HL-60 (cell line): Measurements from ENCODE around the gene CALN1.

Experiments used
- DNase-seq, 2 experiments: peaks; one replicate each; pipeline ENCODE4 v3.0.0-alpha.2; 2010 to 2020; ENCODE audit warnings: low read depth in 1 of 2, low spot score in 1 of 2
- H3K27ac ChIP-seq: fragments of 250-450 bp; sonication (Bioruptor Pico); replicated peaks from 2 replicates; pipeline ENCODE4 v1.5.1; 2020; ENCODE audit warnings: mild to moderate bottlenecking, moderate library complexity
- H3K27me3 ChIP-seq: fragments of 250-450 bp; sonication (Bioruptor Pico); 2 replicates; pipeline ENCODE4 v1.5.1; 2021; ENCODE audit warnings: mild to moderate bottlenecking, moderate library complexity; ENCODE audit not compliant: insufficient read depth, poor library complexity, severe bottlenecking
- H3K4me3 ChIP-seq: replicated peaks from 2 replicates; pipeline ENCODE4 v1.5.1; 2011; ENCODE audit warnings: mild to moderate bottlenecking, control low read depth, low read length; ENCODE audit not compliant: insufficient read depth
- GABPA ChIP-seq: IDR thresholded peaks from 2 replicates; pipeline ENCODE4 v1.6.1; 2012; ENCODE audit warnings: low read depth
- POLR2AphosphoS5 ChIP-seq: IDR thresholded peaks from 2 replicates; pipeline ENCODE4 v1.6.1; 2012; ENCODE audit warnings: low read depth
- SPI1 ChIP-seq: IDR thresholded peaks from 2 replicates; pipeline ENCODE4 v1.6.1; 2012; ENCODE audit warnings: low read depth, mild to moderate bottlenecking, borderline replicate concordance
- TF ChIP-seq, protein P1 (sequence below): IDR thresholded peaks from 2 replicates; pipeline ENCODE4 v1.6.1; 2012; ENCODE audit warnings: low read depth; ENCODE audit not compliant: insufficient replicate concordance
- TF ChIP-seq, protein P2 (sequence below): IDR thresholded peaks from one replicate; pipeline ENCODE4 v1.5.1; 2011; ENCODE audit warnings: low read length, control low read depth, inconsistent platforms; ENCODE audit not compliant: insufficient read depth

Gene CALN1

DNA sequence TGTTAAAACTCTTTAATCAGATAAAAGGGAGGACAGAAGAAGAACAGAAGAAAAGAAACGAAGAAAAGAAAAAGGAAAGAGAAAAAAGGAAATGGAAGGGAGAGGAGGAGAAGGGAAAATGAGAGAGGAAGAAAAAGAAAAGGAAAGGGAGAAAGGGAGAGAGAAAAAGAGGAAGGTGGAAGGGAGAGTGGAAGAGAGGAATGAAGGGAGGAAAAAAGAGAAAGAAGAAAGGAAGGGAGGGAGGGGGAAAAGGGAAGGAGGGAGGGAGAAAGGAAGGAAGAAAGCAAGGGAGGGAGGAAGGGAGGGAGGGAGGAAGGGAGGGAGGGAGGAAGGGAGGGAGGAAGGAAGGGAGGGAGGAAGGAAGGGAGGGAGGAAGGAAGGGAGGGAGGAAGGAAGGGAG, 305.7 kb downstream of the CALN1 start:
- no peak overlapping the region for H3K27ac ChIP-seq
- no peak overlapping the region for H3K4me3 ChIP-seq
- no peaks in the 10 kb centered on the region for H3K27me3 ChIP-seq
- TF ChIP-seq, protein P1, sequence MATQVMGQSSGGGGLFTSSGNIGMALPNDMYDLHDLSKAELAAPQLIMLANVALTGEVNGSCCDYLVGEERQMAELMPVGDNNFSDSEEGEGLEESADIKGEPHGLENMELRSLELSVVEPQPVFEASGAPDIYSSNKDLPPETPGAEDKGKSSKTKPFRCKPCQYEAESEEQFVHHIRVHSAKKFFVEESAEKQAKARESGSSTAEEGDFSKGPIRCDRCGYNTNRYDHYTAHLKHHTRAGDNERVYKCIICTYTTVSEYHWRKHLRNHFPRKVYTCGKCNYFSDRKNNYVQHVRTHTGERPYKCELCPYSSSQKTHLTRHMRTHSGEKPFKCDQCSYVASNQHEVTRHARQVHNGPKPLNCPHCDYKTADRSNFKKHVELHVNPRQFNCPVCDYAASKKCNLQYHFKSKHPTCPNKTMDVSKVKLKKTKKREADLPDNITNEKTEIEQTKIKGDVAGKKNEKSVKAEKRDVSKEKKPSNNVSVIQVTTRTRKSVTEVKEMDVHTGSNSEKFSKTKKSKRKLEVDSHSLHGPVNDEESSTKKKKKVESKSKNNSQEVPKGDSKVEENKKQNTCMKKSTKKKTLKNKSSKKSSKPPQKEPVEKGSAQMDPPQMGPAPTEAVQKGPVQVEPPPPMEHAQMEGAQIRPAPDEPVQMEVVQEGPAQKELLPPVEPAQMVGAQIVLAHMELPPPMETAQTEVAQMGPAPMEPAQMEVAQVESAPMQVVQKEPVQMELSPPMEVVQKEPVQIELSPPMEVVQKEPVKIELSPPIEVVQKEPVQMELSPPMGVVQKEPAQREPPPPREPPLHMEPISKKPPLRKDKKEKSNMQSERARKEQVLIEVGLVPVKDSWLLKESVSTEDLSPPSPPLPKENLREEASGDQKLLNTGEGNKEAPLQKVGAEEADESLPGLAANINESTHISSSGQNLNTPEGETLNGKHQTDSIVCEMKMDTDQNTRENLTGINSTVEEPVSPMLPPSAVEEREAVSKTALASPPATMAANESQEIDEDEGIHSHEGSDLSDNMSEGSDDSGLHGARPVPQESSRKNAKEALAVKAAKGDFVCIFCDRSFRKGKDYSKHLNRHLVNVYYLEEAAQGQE, result no peak
- TF ChIP-seq SPI1, result no peak
- no peak for TF ChIP-seq GABPA
- no peak for TF ChIP-seq POLR2AphosphoS5
- TF ChIP-seq, protein P2, sequence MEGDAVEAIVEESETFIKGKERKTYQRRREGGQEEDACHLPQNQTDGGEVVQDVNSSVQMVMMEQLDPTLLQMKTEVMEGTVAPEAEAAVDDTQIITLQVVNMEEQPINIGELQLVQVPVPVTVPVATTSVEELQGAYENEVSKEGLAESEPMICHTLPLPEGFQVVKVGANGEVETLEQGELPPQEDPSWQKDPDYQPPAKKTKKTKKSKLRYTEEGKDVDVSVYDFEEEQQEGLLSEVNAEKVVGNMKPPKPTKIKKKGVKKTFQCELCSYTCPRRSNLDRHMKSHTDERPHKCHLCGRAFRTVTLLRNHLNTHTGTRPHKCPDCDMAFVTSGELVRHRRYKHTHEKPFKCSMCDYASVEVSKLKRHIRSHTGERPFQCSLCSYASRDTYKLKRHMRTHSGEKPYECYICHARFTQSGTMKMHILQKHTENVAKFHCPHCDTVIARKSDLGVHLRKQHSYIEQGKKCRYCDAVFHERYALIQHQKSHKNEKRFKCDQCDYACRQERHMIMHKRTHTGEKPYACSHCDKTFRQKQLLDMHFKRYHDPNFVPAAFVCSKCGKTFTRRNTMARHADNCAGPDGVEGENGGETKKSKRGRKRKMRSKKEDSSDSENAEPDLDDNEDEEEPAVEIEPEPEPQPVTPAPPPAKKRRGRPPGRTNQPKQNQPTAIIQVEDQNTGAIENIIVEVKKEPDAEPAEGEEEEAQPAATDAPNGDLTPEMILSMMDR, result no peak
- no peak for DNase-seq

DNA sequence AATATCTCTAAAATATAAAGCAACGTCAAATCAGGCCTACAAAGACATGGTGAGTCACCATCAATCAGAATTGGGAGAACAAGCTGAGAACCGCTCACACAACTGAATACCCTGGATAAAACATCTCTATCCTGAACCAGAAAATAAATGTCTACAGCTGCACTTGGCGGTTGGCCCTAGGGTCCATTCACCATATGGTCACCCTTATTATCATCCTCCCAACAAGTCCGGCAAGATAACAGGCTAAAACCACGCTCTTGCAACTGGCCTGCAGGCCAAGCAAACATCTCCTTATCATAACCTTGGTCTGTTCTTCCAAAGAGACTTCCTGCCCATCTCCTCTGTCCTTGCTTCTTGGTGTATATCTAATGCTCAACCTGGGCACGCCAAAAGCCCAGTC, 310.7 kb downstream of the CALN1 start:
- H3K27me3 ChIP-seq, result no peaks in the 10 kb centered on the region
- no peak for DNase-seq
- H3K27ac ChIP-seq, result no peak overlapping the region
- TF ChIP-seq, protein P1, result no peak
- TF ChIP-seq, protein P2, result no peak
- TF ChIP-seq POLR2AphosphoS5 (no peak), SPI1 (no peak)
- no peak overlapping the region for H3K4me3 ChIP-seq

DNA sequence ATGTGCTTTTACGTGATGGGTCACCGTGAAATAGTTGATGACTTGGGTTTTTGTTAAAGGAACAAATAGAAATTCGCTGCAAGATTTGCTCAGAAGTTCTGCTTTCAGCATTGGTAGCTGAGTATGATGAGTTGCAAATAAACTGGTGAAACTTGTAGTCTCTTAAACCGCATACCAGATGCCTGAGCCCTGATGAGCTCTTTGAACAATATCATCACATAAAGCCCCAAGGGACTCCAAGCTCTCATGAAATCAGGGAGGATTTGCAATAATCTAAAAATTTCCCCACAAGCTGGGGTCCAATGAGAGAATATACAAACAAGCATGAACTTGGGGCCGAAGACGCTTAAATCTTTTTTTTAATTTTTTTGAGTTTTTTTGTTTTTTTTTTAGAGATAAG, 312.4 kb downstream of the CALN1 start:
- Histone ChIP-seq H3K27ac (no peak overlapping the region), H3K27me3 (no peaks in the 10 kb centered on the region), H3K4me3 (no peak overlapping the region)
- no peak for DNase-seq
- TF ChIP-seq, protein P1, result no peak
- TF ChIP-seq POLR2AphosphoS5 (no peak), SPI1 (no peak), GABPA (no peak)
- TF ChIP-seq, protein P2, result no peak
